ENCODE results near the gene ATP13A1.

GRCh38 chr19:19624032-19624570 is 39.4 kb downstream of the ATP13A1 start:
- TF ChIP-seq JUND (IDR thresholded peaks at IDR 0.05) (no peak), GATA2 (CRISPR knock-in tag; IDR thresholded peaks at IDR 0.05) (no peak), GABPA (IDR thresholded peaks at IDR 0.05; ENCODE audit: low read depth) (no peak), EP300 (IDR thresholded peaks at IDR 0.05; ENCODE audit: borderline replicate concordance in 1 of 2, low read depth in 1 of 2, low read length in 1 of 2) (no peak)
- TF ChIP-seq, protein P1, sequence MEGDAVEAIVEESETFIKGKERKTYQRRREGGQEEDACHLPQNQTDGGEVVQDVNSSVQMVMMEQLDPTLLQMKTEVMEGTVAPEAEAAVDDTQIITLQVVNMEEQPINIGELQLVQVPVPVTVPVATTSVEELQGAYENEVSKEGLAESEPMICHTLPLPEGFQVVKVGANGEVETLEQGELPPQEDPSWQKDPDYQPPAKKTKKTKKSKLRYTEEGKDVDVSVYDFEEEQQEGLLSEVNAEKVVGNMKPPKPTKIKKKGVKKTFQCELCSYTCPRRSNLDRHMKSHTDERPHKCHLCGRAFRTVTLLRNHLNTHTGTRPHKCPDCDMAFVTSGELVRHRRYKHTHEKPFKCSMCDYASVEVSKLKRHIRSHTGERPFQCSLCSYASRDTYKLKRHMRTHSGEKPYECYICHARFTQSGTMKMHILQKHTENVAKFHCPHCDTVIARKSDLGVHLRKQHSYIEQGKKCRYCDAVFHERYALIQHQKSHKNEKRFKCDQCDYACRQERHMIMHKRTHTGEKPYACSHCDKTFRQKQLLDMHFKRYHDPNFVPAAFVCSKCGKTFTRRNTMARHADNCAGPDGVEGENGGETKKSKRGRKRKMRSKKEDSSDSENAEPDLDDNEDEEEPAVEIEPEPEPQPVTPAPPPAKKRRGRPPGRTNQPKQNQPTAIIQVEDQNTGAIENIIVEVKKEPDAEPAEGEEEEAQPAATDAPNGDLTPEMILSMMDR (IDR thresholded peaks at IDR 0.05), result no peak
- TF ChIP-seq, protein P2, sequence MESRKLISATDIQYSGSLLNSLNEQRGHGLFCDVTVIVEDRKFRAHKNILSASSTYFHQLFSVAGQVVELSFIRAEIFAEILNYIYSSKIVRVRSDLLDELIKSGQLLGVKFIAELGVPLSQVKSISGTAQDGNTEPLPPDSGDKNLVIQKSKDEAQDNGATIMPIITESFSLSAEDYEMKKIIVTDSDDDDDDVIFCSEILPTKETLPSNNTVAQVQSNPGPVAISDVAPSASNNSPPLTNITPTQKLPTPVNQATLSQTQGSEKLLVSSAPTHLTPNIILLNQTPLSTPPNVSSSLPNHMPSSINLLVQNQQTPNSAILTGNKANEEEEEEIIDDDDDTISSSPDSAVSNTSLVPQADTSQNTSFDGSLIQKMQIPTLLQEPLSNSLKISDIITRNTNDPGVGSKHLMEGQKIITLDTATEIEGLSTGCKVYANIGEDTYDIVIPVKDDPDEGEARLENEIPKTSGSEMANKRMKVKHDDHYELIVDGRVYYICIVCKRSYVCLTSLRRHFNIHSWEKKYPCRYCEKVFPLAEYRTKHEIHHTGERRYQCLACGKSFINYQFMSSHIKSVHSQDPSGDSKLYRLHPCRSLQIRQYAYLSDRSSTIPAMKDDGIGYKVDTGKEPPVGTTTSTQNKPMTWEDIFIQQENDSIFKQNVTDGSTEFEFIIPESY (IDR thresholded peaks at IDR 0.05; ENCODE audit: borderline replicate concordance, low read depth), result no peak
